ENCODE data around the gene ZNF526.

The ZNF526 gene

DNA sequence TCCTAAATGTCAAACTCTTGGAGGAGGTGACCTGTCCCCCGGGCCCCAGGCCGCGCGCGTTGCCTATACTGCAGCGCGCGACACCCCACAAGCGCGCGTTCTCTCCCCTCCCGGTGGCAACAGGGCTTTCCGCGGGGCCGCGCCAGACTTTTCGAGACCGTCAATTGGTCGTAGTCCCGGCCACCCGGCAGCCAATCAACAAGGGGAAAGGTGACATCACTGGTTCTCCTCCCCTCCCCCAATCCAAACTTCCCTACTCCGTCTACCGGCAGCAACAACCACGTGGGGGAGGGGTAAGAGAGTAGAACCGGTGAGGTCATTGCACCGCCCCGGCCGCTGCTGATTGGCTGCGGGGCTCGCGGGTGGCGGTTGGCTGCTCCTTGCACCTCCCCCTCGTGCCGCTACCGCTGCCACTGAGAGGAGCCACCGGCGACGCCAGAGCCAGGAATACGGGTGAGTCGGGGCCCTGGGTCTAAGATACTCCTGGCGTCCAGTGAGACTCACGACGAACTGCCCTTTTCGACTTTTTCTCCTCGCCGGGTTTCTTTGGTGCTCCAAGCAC is 48.1 kb downstream of the ZNF526 start:
- no peaks in the 10 kb centered on the region for H3K9me3 ChIP-seq (ENCODE audit: severe bottlenecking)
- TF ChIP-seq, protein P1, sequence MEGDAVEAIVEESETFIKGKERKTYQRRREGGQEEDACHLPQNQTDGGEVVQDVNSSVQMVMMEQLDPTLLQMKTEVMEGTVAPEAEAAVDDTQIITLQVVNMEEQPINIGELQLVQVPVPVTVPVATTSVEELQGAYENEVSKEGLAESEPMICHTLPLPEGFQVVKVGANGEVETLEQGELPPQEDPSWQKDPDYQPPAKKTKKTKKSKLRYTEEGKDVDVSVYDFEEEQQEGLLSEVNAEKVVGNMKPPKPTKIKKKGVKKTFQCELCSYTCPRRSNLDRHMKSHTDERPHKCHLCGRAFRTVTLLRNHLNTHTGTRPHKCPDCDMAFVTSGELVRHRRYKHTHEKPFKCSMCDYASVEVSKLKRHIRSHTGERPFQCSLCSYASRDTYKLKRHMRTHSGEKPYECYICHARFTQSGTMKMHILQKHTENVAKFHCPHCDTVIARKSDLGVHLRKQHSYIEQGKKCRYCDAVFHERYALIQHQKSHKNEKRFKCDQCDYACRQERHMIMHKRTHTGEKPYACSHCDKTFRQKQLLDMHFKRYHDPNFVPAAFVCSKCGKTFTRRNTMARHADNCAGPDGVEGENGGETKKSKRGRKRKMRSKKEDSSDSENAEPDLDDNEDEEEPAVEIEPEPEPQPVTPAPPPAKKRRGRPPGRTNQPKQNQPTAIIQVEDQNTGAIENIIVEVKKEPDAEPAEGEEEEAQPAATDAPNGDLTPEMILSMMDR (IDR thresholded peaks at IDR 0.05; ENCODE audit: poor library complexity, severe bottlenecking): no peak
- peak; percentile 47 for ATAC-seq (ENCODE audit: low read depth)

DNA sequence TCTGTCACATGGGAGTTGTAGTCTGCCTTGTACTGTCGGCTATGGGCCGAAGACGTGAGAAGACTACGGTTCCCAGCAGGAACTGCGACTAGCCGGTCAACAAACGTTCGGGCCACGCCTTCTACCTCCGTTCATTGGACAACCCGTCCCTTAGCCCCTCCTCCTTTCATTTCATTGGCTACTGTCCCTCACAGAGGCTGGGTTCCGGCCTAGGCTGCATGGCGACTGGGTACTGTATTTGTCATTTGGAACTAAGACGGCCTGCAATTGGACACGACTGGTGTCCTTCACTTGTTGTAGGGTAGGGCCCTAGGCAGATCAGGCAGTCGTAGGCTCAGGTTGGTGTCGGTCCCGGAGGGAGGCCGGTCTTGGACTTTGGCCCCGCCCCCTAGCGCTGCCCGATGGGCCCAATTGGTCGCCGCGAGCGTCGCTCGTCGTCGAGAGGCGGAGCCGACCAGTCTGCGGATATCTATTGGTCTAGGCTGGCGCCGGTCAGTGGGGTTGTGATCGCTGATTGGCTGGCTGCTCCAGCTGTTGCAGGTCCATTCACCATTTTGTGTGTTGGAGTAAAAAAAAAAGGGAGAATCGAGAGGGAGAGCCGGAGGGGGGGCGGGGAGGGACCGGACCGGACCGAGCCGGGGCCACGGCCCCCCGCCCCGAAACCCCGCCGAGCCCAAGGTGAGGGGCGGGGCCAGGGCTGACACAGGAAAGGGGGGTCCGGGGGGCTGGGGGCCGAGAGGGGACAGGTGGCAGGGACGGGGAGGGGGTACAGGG is 48.8 kb downstream of the ZNF526 start, which contains the start of gene CIC:
TSS of gene CIC (plus strand) at position 549 of the 774 bp plus-strand sequence. CDS start 2,532 bp downstream, outside the sequence.
- TF ChIP-seq, protein P1 (IDR thresholded peaks at IDR 0.05; ENCODE audit: poor library complexity, severe bottlenecking): no peak

More for the DNA sequence above, 48.1 kb downstream of the ZNF526 start:
- Histone ChIP-seq H3K4me1 (ENCODE audit: insufficient read depth, poor library complexity, severe bottlenecking) (peaks cover 5% of the 10 kb centered on the region), H3K27me3 (ENCODE audit: insufficient read depth, poor library complexity, severe bottlenecking) (no peaks in the 10 kb centered on the region), H3K36me3 (ENCODE audit: low read depth) (no peaks in the 10 kb centered on the region), H3K27ac (ENCODE audit: poor library complexity, severe bottlenecking) (peak overlapping the region; percentile 98), H3K4me3 (ENCODE audit: severe bottlenecking) (peak overlapping the region; percentile 84)
- peak; percentile 98 for DNase-seq (ENCODE audit: low spot score)

DNA sequence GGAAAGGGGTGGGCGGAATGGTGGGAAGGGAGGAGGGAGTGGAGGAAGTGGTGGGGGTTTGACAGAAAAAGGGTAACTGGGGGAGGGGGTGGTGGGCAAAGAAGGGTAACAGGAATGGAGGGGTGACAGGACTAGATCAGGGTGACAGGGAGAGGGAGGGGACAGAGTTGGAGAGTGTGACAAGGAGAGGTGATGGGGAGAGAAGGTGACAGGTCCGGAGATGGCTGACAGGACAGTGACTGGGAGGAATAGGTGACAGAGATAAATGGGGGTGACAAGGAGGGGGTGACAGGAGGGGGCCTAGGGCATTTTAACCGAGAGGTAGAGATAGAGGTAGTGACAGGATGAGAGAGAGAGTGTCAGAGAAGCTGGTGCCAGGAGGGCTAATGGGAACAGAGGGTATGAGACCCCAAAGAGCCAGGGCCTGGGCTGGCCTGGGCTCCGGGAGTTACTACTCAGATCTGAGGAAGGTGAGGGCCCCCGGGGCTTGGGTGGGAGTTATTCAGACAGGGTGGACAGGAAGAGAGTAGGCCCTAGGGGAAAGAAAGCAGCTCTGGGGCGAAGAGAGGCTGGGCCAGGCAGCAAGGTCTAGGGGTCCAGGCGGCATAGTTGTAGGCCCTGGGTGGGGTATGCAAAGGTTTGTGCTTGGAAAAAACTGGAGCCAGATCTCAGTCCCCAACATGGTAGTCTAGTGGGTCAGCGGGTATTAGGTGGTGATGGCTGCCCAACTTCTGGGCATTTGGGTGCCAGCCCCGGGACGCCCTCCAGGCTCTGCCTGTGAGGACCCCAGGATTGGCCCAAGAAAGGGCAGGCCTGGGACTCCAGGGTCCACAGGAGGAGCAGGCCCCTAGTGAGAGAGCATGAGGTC is 49.6 kb downstream of the ZNF526 start:
- ATAC-seq (ENCODE audit: low read depth) (no peak), DNase-seq (ENCODE audit: low spot score) (peak; percentile 57)
- Histone ChIP-seq H3K27ac (ENCODE audit: poor library complexity, severe bottlenecking) (peak overlapping the region; percentile 98), H3K4me3 (ENCODE audit: severe bottlenecking) (peak overlapping the region; percentile 84), H3K36me3 (ENCODE audit: low read depth) (peaks cover 5% of the 10 kb centered on the region), H3K4me1 (ENCODE audit: insufficient read depth, poor library complexity, severe bottlenecking) (peaks cover 5% of the 10 kb centered on the region), H3K9me3 (ENCODE audit: severe bottlenecking) (no peaks in the 10 kb centered on the region), H3K27me3 (ENCODE audit: insufficient read depth, poor library complexity, severe bottlenecking) (no peaks in the 10 kb centered on the region)
- TF ChIP-seq, protein P1 (IDR thresholded peaks at IDR 0.05; ENCODE audit: poor library complexity, severe bottlenecking): no peak

More for the DNA sequence above, 48.8 kb downstream of the ZNF526 start, which contains the start of gene CIC:
- Histone ChIP-seq H3K9me3 (ENCODE audit: severe bottlenecking) (no peaks in the 10 kb centered on the region), H3K4me3 (ENCODE audit: severe bottlenecking) (peak within 1 kb of the TSS; percentile 84), H3K4me1 (ENCODE audit: insufficient read depth, poor library complexity, severe bottlenecking) (peaks cover 5% of the 10 kb centered on the region), H3K27me3 (ENCODE audit: insufficient read depth, poor library complexity, severe bottlenecking) (no peaks in the 10 kb centered on the region), H3K27ac (ENCODE audit: poor library complexity, severe bottlenecking) (peak within 1 kb of the TSS; percentile 98), H3K36me3 (ENCODE audit: low read depth) (no peaks in the 10 kb centered on the region; the same call in 1 of the 2 replicates)
- DNase-seq (ENCODE audit: low spot score) (peak; percentile 100), ATAC-seq (ENCODE audit: low read depth) (peak; percentile 91)

DNA sequence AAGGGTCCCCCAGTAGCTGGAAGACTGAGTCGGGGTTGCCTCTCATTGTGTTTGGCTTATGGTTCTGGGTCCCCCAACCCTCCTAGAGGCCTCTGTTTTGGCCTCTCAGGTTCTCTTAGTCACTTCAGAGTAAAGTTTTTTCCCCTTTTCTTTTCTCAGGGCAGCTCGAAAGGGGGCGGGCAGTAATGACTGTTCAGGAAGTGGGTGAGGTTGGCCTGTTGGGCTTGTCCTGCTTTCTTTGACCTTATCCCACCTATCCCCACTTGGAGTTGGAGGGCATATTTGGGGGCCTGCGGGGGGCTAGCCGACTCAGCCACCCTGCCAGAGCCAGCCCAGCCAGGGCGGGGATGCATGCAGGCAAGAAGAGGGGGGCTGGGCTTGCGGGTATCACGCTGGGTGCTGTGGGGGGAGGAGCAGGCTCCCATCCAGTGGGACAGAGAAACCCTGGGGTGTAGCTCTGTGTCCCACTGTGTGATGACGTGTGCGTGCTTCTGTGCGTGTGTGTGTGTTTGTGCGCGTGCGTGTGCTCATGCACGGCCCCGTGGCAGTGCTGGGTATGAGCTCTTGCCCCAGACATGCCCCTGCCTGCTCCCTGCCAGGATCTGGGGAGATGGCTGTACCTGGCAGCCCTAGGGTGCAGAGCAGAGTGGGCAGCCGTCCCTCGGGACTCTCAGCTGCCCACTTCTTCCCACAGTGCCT is 50.4 kb downstream of the ZNF526 start:
- peak; percentile 24 for ATAC-seq (ENCODE audit: low read depth)

More for the DNA sequence above, 50.4 kb downstream of the ZNF526 start:
- Histone ChIP-seq H3K27ac (ENCODE audit: poor library complexity, severe bottlenecking) (peak overlapping the region; percentile 98), H3K27me3 (ENCODE audit: insufficient read depth, poor library complexity, severe bottlenecking) (no peaks in the 10 kb centered on the region), H3K9me3 (ENCODE audit: severe bottlenecking) (no peaks in the 10 kb centered on the region), H3K4me1 (ENCODE audit: insufficient read depth, poor library complexity, severe bottlenecking) (peaks cover 10% of the 10 kb centered on the region), H3K36me3 (ENCODE audit: low read depth) (peaks cover 13% of the 10 kb centered on the region), H3K4me3 (ENCODE audit: severe bottlenecking) (peak overlapping the region; percentile 84)
- DNase-seq (ENCODE audit: low spot score): peak; percentile 89
- TF ChIP-seq, protein P1 (IDR thresholded peaks at IDR 0.05; ENCODE audit: poor library complexity, severe bottlenecking): no peak

Measured in RWPE2 (cell line).